ENCODE results near the gene AGBL4. TPM values are rescaled to one million over a fixed set of nuclear protein-coding genes. Genes with fewer than 3 reads are reported as not detected.

Gene AGBL4
- total and polyA plus RNA-seq, 2 of the 4 experiments (the other 2 are of a cell fraction): not detected

- Histone ChIP-seq H3K4ac (ENCODE audit: low read depth, low read length) (no peak overlapping the region), H2BK15ac (ENCODE audit: low read depth, low read length) (no peak overlapping the region), H4K20me1 (ENCODE audit: insufficient read depth, low read length) (no peaks in the 10 kb centered on the region), H3K18ac (ENCODE audit: low read depth, low read length) (no peak overlapping the region), H4K91ac (ENCODE audit: insufficient read depth, low read depth, low read length) (no peak overlapping the region), H3K27me3 (ENCODE audit: control insufficient read depth, insufficient read depth, low read length) (no peaks in the 10 kb centered on the region), H3K56ac (ENCODE audit: extremely low read depth, insufficient read depth, low read length) (no peak overlapping the region), H2AK9ac (replicated peaks; ENCODE audit: low read depth, low read length, poor library complexity) (no peak overlapping the region), H3K9me1 (ENCODE audit: insufficient read depth, low read length) (no peaks in the 10 kb centered on the region), H3K79me1 (ENCODE audit: low read depth in 1 of 2, low read length in 2 of 2) (no peaks in the 10 kb centered on the region), H3K9me3 (ENCODE audit: control insufficient read depth, insufficient read depth, low read length) (no peaks in the 10 kb centered on the region), H3K27ac (ENCODE audit: insufficient read depth, low read length) (no peak overlapping the region), H3K4me3 (ENCODE audit: insufficient read depth, low read depth, low read length) (no peak overlapping the region), H3K14ac (replicated peaks; ENCODE audit: low read depth, low read length) (no peak overlapping the region), H2AFZ (replicated peaks; ENCODE audit: low read length, poor library complexity) (no peak overlapping the region), H3K23ac (ENCODE audit: low read depth, low read length) (no peak overlapping the region), H3K4me2 (ENCODE audit: low read depth, low read length) (no peak overlapping the region), H2BK20ac (ENCODE audit: low read depth, low read length) (no peak overlapping the region), H4K5ac (ENCODE audit: low read depth, low read length) (no peak overlapping the region), H2BK5ac (ENCODE audit: low read depth, low read length, poor library complexity, severe bottlenecking) (no peak overlapping the region), H2AK5ac (ENCODE audit: low read depth, low read length) (no peak overlapping the region), H2BK120ac (ENCODE audit: low read depth, low read length) (no peak overlapping the region), H3K9ac (ENCODE audit: low read depth, low read length) (no peak overlapping the region), H3K4me1 (ENCODE audit: control insufficient read depth, insufficient read depth, low read length) (no peaks in the 10 kb centered on the region), H4K8ac (ENCODE audit: low read depth in 2 of 2, low read length in 2 of 2) (no peak overlapping the region), H3K36me3 (ENCODE audit: control insufficient read depth, insufficient read depth, low read length) (no peaks in the 10 kb centered on the region)
- no CpG with 5 or more reads among the region's 10 CpGs for WGBS, 2 experiments (ENCODE audit: extremely low coverage in 2 of 2, insufficient read length in 1 of 2)
- BruUV-seq (replicated peaks): no TSS peak
- ChIA-PET POLR2A (ENCODE audit: unreplicated experiment) (no interaction called here), CTCF (no interaction called here)
- dilution Hi-C loops (cut with HindIII; ENCODE audit: low sequenced_read_pairs, unreplicated experiment) (no loop called here), intact Hi-C loops (cut with micrococcal nuclease) (no loop called here), in situ Hi-C loops (cut with MboI; ENCODE audit: low sequenced_read_pairs) (loop anchor here (25.0 kb wide), 1 partner anchor 568 kb away; no protein-coding TSS in a partner anchor)
- no peak for TF ChIP-seq RFX5 (IDR thresholded peaks at IDR 0.05; ENCODE audit: low read depth, low read length)
- no peak for TF ChIP-seq MXI1 (IDR thresholded peaks at IDR 0.05; ENCODE audit: borderline replicate concordance, low read depth, low read length)
- TF ChIP-seq, protein P1, sequence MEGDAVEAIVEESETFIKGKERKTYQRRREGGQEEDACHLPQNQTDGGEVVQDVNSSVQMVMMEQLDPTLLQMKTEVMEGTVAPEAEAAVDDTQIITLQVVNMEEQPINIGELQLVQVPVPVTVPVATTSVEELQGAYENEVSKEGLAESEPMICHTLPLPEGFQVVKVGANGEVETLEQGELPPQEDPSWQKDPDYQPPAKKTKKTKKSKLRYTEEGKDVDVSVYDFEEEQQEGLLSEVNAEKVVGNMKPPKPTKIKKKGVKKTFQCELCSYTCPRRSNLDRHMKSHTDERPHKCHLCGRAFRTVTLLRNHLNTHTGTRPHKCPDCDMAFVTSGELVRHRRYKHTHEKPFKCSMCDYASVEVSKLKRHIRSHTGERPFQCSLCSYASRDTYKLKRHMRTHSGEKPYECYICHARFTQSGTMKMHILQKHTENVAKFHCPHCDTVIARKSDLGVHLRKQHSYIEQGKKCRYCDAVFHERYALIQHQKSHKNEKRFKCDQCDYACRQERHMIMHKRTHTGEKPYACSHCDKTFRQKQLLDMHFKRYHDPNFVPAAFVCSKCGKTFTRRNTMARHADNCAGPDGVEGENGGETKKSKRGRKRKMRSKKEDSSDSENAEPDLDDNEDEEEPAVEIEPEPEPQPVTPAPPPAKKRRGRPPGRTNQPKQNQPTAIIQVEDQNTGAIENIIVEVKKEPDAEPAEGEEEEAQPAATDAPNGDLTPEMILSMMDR (conservative IDR thresholded peaks at IDR 0.05; ENCODE audit: low read depth, low read length): no peak
- TF ChIP-seq BHLHE40 (IDR thresholded peaks at IDR 0.05; ENCODE audit: low read depth, low read length): no peak
- TF ChIP-seq, protein P2, sequence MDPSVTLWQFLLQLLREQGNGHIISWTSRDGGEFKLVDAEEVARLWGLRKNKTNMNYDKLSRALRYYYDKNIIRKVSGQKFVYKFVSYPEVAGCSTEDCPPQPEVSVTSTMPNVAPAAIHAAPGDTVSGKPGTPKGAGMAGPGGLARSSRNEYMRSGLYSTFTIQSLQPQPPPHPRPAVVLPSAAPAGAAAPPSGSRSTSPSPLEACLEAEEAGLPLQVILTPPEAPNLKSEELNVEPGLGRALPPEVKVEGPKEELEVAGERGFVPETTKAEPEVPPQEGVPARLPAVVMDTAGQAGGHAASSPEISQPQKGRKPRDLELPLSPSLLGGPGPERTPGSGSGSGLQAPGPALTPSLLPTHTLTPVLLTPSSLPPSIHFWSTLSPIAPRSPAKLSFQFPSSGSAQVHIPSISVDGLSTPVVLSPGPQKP (IDR thresholded peaks at IDR 0.05; ENCODE audit: borderline replicate concordance, low read depth, low read length): no peak
- no peak for TF ChIP-seq POLR2A (IDR thresholded peaks at IDR 0.05; ENCODE audit: low read depth, low read length)
- TF ChIP-seq CHD1 (IDR thresholded peaks at IDR 0.05; ENCODE audit: low read depth, low read length): no peak
- no peak for TF ChIP-seq MAFK (IDR thresholded peaks at IDR 0.05; ENCODE audit: low read depth, low read length)
- no peak for TF ChIP-seq CEBPB (IDR thresholded peaks at IDR 0.05; ENCODE audit: low read depth, low read length)
- TF ChIP-seq RAD21 (IDR thresholded peaks at IDR 0.05; ENCODE audit: low read length): no peak
- no peak for ATAC-seq (ENCODE audit: low read depth)
- no peak for DNase-seq
These were observed 1343.2 kb downstream of the AGBL4 start for GRCh38 chr1:48680411-48681035.
